K562 (cell line): Measurements from ENCODE around the gene MSH3. TPM values are rescaled to one million over a fixed set of nuclear protein-coding genes. Genes with fewer than 3 reads are reported as not detected.

ENCODE experiments used
- ATF1 ChIP-seq, 2 experiments: fragments of 450-650 bp in 1 of 2; IDR thresholded peaks; 2 replicates each; pipeline ENCODE4 v1.6.1; 2016; ENCODE audit warnings: missing compliant biosample characterization in 1 of 2, missing genetic modification characterization in 1 of 2
- EP300 ChIP-seq: IDR thresholded peaks from 2 replicates; pipeline ENCODE4 v1.6.1; 2012; ENCODE audit warnings: low read length, improper control_type of control experiment
- ZNF507 ChIP-seq: conservative IDR thresholded peaks from 2 replicates; pipeline ENCODE4 v1.6.1; 2017; ENCODE audit warnings: missing genetic modification characterization, missing compliant biosample characterization
- polyA plus RNA-seq, 8 experiments: library from polyadenylated mRNA; depleted of rRNA in 4 of 8; stranded (reverse) in 5 of 8; unstranded in 3 of 8; fragments of >200 nt; fragmentation: Nextera tagmentation in 2 of 8; fragmentation: Illumina TruSeq in 1 of 8; extraction: Ambion mirVana in 2 of 8; extraction: Trizol in 1 of 8; gene quantifications; 2 replicates each; pipeline versions ENCODE4 v1.2.1 to v1.2.3, GENCODE V29; 2011 to 2014; ENCODE audit warnings: inconsistent platforms in 1 of 8, missing spikeins in 1 of 8
- total RNA-seq, 7 experiments: library from RNA; depleted of rRNA in 6 of 7; stranded (reverse); fragments of >200 nt in 6 of 7; fragmentation: Illumina TruSeq in 2 of 7; extraction: Trizol in 2 of 7; gene quantifications; 2 replicates each; pipeline versions ENCODE4 v1.2.1 to v1.2.3, GENCODE V29; 2011 to 2021; ENCODE audit warnings: low replicate concordance in 1 of 7
- TF ChIP-seq, protein P1 (sequence below): fragments of 450-650 bp; IDR thresholded peaks from 2 replicates; pipeline ENCODE4 v1.6.1; 2016; ENCODE audit warnings: low read depth
- TF ChIP-seq, protein P2 (sequence below): IDR thresholded peaks from 3 replicates; pipeline ENCODE4 v1.6.1; 2011; ENCODE audit warnings: borderline replicate concordance, mild to moderate bottlenecking, moderate library complexity; ENCODE audit not compliant: insufficient read length; ENCODE audit errors: extremely low read depth
- TF ChIP-seq, protein P3 (sequence below): fragments of 450-650 bp; IDR thresholded peaks from 2 replicates; pipeline ENCODE4 v1.6.1; 2018; ENCODE audit not compliant: partially characterized antibody
- TF ChIP-seq, protein P4 (sequence below): fragments of 450-650 bp; IDR thresholded peaks from 2 replicates; pipeline ENCODE4 v1.6.1; 2016; ENCODE audit warnings: borderline replicate concordance

Gene MSH3
- total and polyA plus RNA-seq, 9 of the 15 experiments (the other 6 are each of a cell fraction or from before 2014, with no cell fraction given), result 3.9 to 17.2 (median 13.2) TPM

DNA sequence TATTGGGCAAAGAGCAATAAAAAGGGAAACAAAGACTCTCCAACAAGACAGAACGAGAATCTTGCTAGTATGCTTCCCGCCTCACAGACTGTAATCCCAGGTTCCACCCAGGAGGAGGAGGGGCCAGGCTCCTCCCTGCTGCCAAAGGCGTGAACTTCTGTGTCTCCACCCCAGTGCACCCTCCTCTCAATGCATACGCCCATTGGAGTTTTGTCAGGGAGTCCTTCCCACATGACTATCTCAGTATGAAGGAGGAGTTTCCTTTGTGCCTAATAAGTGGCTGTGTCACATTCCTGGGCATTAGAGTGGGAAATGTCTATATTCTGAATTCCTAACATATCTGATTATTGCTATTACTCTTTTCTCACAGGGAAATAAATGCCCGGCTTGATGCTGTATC is 106.7 kb downstream of the MSH3 start (continued):
- TF ChIP-seq, protein P1, sequence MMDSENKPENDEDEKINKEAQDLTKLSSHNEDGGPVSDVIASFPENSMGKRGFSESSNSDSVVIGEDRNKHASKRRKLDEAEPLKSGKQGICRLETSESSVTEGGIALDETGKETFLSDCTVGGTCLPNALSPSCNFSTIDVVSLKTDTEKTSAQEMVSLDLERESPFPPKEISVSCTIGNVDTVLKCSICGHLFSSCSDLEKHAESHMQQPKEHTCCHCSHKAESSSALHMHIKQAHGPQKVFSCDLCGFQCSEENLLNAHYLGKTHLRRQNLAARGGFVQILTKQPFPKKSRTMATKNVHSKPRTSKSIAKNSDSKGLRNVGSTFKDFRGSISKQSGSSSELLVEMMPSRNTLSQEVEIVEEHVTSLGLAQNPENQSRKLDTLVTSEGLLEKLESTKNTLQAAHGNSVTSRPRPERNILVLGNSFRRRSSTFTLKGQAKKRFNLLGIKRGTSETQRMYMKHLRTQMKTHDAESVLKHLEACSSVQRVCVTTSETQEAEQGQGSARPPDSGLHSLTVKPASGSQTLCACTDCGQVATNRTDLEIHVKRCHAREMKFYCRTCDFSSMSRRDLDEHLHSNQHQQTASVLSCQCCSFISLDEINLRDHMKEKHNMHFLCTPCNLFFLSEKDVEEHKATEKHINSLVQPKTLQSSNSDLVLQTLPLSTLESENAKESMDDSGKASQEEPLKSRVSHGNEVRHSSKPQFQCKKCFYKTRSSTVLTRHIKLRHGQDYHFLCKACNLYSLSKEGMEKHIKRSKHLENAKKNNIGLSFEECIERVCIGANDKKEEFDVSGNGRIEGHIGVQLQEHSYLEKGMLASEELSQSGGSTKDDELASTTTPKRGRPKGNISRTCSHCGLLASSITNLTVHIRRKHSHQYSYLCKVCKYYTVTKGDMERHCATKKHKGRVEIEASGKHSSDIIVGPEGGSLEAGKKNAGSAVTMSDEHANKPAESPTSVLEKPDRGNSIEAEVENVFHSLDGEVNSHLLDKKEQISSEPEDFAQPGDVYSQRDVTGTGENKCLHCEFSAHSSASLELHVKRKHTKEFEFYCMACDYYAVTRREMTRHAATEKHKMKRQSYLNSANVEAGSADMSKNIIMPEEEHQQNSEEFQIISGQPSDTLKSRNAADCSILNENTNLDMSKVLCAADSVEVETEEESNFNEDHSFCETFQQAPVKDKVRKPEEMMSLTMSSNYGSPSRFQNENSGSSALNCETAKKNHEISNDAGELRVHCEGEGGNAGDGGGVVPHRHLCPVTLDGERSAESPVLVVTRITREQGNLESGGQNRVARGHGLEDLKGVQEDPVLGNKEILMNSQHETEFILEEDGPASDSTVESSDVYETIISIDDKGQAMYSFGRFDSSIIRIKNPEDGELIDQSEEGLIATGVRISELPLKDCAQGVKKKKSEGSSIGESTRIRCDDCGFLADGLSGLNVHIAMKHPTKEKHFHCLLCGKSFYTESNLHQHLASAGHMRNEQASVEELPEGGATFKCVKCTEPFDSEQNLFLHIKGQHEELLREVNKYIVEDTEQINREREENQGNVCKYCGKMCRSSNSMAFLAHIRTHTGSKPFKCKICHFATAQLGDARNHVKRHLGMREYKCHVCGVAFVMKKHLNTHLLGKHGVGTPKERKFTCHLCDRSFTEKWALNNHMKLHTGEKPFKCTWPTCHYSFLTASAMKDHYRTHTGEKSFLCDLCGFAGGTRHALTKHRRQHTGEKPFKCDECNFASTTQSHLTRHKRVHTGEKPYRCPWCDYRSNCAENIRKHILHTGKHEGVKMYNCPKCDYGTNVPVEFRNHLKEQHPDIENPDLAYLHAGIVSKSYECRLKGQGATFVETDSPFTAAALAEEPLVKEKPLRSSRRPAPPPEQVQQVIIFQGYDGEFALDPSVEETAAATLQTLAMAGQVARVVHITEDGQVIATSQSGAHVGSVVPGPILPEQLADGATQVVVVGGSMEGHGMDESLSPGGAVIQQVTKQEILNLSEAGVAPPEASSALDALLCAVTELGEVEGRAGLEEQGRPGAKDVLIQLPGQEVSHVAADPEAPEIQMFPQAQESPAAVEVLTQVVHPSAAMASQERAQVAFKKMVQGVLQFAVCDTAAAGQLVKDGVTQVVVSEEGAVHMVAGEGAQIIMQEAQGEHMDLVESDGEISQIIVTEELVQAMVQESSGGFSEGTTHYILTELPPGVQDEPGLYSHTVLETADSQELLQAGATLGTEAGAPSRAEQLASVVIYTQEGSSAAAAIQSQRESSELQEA, result no peak
- TF ChIP-seq, protein P2, sequence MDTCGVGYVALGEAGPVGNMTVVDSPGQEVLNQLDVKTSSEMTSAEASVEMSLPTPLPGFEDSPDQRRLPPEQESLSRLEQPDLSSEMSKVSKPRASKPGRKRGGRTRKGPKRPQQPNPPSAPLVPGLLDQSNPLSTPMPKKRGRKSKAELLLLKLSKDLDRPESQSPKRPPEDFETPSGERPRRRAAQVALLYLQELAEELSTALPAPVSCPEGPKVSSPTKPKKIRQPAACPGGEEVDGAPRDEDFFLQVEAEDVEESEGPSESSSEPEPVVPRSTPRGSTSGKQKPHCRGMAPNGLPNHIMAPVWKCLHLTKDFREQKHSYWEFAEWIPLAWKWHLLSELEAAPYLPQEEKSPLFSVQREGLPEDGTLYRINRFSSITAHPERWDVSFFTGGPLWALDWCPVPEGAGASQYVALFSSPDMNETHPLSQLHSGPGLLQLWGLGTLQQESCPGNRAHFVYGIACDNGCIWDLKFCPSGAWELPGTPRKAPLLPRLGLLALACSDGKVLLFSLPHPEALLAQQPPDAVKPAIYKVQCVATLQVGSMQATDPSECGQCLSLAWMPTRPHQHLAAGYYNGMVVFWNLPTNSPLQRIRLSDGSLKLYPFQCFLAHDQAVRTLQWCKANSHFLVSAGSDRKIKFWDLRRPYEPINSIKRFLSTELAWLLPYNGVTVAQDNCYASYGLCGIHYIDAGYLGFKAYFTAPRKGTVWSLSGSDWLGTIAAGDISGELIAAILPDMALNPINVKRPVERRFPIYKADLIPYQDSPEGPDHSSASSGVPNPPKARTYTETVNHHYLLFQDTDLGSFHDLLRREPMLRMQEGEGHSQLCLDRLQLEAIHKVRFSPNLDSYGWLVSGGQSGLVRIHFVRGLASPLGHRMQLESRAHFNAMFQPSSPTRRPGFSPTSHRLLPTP, result no peak
- TF ChIP-seq, protein P3, sequence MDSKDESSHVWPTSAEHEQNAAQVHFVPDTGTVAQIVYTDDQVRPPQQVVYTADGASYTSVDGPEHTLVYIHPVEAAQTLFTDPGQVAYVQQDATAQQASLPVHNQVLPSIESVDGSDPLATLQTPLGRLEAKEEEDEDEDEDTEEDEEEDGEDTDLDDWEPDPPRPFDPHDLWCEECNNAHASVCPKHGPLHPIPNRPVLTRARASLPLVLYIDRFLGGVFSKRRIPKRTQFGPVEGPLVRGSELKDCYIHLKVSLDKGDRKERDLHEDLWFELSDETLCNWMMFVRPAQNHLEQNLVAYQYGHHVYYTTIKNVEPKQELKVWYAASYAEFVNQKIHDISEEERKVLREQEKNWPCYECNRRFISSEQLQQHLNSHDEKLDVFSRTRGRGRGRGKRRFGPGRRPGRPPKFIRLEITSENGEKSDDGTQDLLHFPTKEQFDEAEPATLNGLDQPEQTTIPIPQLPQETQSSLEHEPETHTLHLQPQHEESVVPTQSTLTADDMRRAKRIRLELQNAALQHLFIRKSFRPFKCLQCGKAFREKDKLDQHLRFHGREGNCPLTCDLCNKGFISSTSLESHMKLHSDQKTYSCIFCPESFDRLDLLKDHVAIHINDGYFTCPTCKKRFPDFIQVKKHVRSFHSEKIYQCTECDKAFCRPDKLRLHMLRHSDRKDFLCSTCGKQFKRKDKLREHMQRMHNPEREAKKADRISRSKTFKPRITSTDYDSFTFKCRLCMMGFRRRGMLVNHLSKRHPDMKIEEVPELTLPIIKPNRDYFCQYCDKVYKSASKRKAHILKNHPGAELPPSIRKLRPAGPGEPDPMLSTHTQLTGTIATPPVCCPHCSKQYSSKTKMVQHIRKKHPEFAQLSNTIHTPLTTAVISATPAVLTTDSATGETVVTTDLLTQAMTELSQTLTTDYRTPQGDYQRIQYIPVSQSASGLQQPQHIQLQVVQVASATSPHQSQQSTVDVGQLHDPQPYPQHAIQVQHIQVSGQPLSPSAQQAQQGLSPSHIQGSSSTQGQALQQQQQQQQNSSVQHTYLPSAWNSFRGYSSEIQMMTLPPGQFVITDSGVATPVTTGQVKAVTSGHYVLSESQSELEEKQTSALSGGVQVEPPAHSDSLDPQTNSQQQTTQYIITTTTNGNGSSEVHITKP, result peak; percentile 12
- no peak for TF ChIP-seq EP300
- no peak for TF ChIP-seq ZNF507
- no peak for TF ChIP-seq ATF1 (CRISPR knock-in tag; IDR thresholded peaks at IDR 0.05)
- no peak for TF ChIP-seq ATF1 (tag; IDR thresholded peaks at IDR 0.05)
- TF ChIP-seq, protein P4, sequence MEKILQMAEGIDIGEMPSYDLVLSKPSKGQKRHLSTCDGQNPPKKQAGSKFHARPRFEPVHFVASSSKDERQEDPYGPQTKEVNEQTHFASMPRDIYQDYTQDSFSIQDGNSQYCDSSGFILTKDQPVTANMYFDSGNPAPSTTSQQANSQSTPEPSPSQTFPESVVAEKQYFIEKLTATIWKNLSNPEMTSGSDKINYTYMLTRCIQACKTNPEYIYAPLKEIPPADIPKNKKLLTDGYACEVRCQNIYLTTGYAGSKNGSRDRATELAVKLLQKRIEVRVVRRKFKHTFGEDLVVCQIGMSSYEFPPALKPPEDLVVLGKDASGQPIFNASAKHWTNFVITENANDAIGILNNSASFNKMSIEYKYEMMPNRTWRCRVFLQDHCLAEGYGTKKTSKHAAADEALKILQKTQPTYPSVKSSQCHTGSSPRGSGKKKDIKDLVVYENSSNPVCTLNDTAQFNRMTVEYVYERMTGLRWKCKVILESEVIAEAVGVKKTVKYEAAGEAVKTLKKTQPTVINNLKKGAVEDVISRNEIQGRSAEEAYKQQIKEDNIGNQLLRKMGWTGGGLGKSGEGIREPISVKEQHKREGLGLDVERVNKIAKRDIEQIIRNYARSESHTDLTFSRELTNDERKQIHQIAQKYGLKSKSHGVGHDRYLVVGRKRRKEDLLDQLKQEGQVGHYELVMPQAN, result no peak
